Astrocyte (in vitro differentiated cells and primary cell): ENCODE data around the gene NLGN2. TPM values are rescaled to one million over a fixed set of nuclear protein-coding genes. Genes with fewer than 3 reads are reported as not detected.

ENCODE experiments used
- DNase-seq: peaks from one replicate; pipeline ENCODE4 v3.0.0-alpha.2; 2010; ENCODE audit warnings: low read depth
- FAIRE-seq: peaks from 2 replicates; lab custom pipeline; 2011; peaks lifted over from hg19 to GRCh38; lab: Jason Lieb, UNC
- H2AFZ ChIP-seq: 2 replicates; pipeline ENCODE4 v1.6.0; 2012; ENCODE audit warnings: low read depth, low read length, inconsistent platforms
- H3K27ac ChIP-seq: 2 replicates; pipeline ENCODE4 v1.5.1; 2011; ENCODE audit warnings: low read depth, low read length, inconsistent platforms
- H3K27me3 ChIP-seq: 2 replicates; pipeline ENCODE4 v1.6.0; 2011; ENCODE audit warnings: low read length, inconsistent platforms; ENCODE audit not compliant: insufficient read depth
- H3K36me3 ChIP-seq: 2 replicates; pipeline ENCODE4 v1.5.1; 2011; ENCODE audit warnings: low read length, inconsistent platforms; ENCODE audit not compliant: insufficient read depth
- H3K4me1 ChIP-seq: 2 replicates; pipeline ENCODE4 v1.5.1; 2011; ENCODE audit warnings: low read length, inconsistent platforms; ENCODE audit not compliant: insufficient read depth
- H3K4me2 ChIP-seq: 2 replicates; pipeline ENCODE4 v1.6.0; 2012; ENCODE audit warnings: low read length, inconsistent platforms
- H3K4me3 ChIP-seq: 2 replicates; pipeline ENCODE4 v1.5.1; 2011; ENCODE audit warnings: low read depth, mild to moderate bottlenecking, low read length, inconsistent platforms; ENCODE audit not compliant: insufficient read depth
- H3K79me2 ChIP-seq: 2 replicates; pipeline ENCODE4 v1.6.0; 2012; ENCODE audit warnings: mild to moderate bottlenecking, low read length, inconsistent platforms; ENCODE audit not compliant: insufficient read depth
- H3K9ac ChIP-seq: 2 replicates; pipeline ENCODE4 v1.6.0; 2012; ENCODE audit warnings: mild to moderate bottlenecking, low read length, inconsistent platforms
- H3K9me3 ChIP-seq: 2 replicates; pipeline ENCODE4 v1.5.1; 2012; ENCODE audit warnings: low read depth, mild to moderate bottlenecking, low read length, inconsistent platforms; ENCODE audit not compliant: insufficient read depth
- H4K20me1 ChIP-seq: 2 replicates; pipeline ENCODE4 v1.6.0; 2012; ENCODE audit warnings: low read length, inconsistent platforms; ENCODE audit not compliant: insufficient read depth
- H3K27ac Mint-ChIP-seq: one replicate; pipeline ENCODE4 v1.8.0; 2021; ENCODE audit warnings: mild to moderate bottlenecking, mixed read lengths; ENCODE audit not compliant: unreplicated experiment
- H3K27me3 Mint-ChIP-seq: one replicate; pipeline ENCODE4 v1.8.0; 2021; ENCODE audit warnings: low read depth, mixed read lengths; ENCODE audit not compliant: unreplicated experiment
- H3K36me3 Mint-ChIP-seq: one replicate; pipeline ENCODE4 v1.8.0; 2021; ENCODE audit warnings: low read depth, mixed read lengths; ENCODE audit not compliant: unreplicated experiment
- H3K4me1 Mint-ChIP-seq: one replicate; pipeline ENCODE4 v1.8.0; 2021; ENCODE audit warnings: low read depth, mixed read lengths; ENCODE audit not compliant: unreplicated experiment
- H3K4me3 Mint-ChIP-seq: one replicate; pipeline ENCODE4 v1.8.0; 2021; ENCODE audit warnings: mild to moderate bottlenecking, moderate library complexity, mixed read lengths; ENCODE audit not compliant: unreplicated experiment
- H3K9me3 Mint-ChIP-seq: one replicate; pipeline ENCODE4 v1.8.0; 2021; ENCODE audit warnings: mild to moderate bottlenecking, mixed read lengths; ENCODE audit not compliant: unreplicated experiment
- CTCF ChIP-seq: IDR thresholded peaks from 2 replicates; pipeline ENCODE4 v1.5.1; 2011; ENCODE audit warnings: low read depth, mild to moderate bottlenecking, inconsistent platforms, low read length, moderate library complexity; ENCODE audit not compliant: insufficient read depth
- EZH2 ChIP-seq: IDR thresholded peaks from 2 replicates; pipeline ENCODE4 v1.6.1; 2012; ENCODE audit warnings: mild to moderate bottlenecking, low read length, inconsistent platforms; ENCODE audit not compliant: insufficient read depth
- total RNA-seq: library from RNA; stranded (reverse); gene quantifications from 2 replicates; pipeline ENCODE4 v1.2.1, GENCODE V29; 2021

The NLGN2 gene
- total RNA-seq, 1 donor from 2014 or later, result 77.3 TPM

- peak; percentile 98 for DNase-seq
- Histone ChIP-seq H3K27me3 (no peaks in the 10 kb centered on the region), H3K9me3 (no peaks in the 10 kb centered on the region), H2AFZ (peak within 1 kb of the TSS; percentile 75), H3K36me3 (no peaks in the 10 kb centered on the region), H3K9ac (peak within 1 kb of the TSS; percentile 84), H3K79me2 (peaks cover 24% of the 10 kb centered on the region), H3K4me3 (peak within 1 kb of the TSS; percentile 72), H3K4me1 (peaks cover 13% of the 10 kb centered on the region), H4K20me1 (peaks cover 20% of the 10 kb centered on the region), H3K27ac (peak within 1 kb of the TSS; percentile 53), H3K4me2 (peak within 1 kb of the TSS; percentile 97)
- H3K27me3 Mint-ChIP-seq, result no peaks in the 10 kb centered on the region
- H3K4me3 Mint-ChIP-seq, result peak within 1 kb of the TSS; percentile 90
- peaks cover 18% of the 10 kb centered on the region for H3K4me1 Mint-ChIP-seq
- peak; percentile 74 for FAIRE-seq
- H3K9me3 Mint-ChIP-seq, result no peaks in the 10 kb centered on the region
- H3K36me3 Mint-ChIP-seq, result peaks cover 7% of the 10 kb centered on the region
- peak within 1 kb of the TSS; percentile 83 for H3K27ac Mint-ChIP-seq
- TF ChIP-seq CTCF, result no peak
Observed at GRCh38 chr17:7403977-7404736, 3.5 kb upstream of the NLGN2 start, which contains the start of gene TMEM256. TMEM256 (minus strand) TSS chr17:7404097; CDS start chr17:7404084, 13 bp downstream.

- H3K4me1 ChIP-seq, result peaks cover 13% of the 10 kb centered on the region
- no peak for TF ChIP-seq EZH2
- no peak for TF ChIP-seq CTCF
- peaks cover 18% of the 10 kb centered on the region for H3K4me1 Mint-ChIP-seq
- H3K36me3 ChIP-seq, result peaks cover 3% of the 10 kb centered on the region
- peak overlapping the region; percentile 84 for H3K9ac ChIP-seq
- FAIRE-seq (no peak), DNase-seq (no peak)
- peak overlapping the region; percentile 90 for H3K4me3 Mint-ChIP-seq
- H2AFZ ChIP-seq, result peak overlapping the region; percentile 75
- H4K20me1 ChIP-seq, result peaks cover 20% of the 10 kb centered on the region
- H3K27me3 Mint-ChIP-seq, result no peaks in the 10 kb centered on the region
- H3K36me3 Mint-ChIP-seq, result peaks cover 10% of the 10 kb centered on the region
- H3K9me3 Mint-ChIP-seq, result no peaks in the 10 kb centered on the region
- peak overlapping the region; percentile 97 for H3K4me2 ChIP-seq
- H3K9me3 ChIP-seq, result no peaks in the 10 kb centered on the region
- H3K27ac ChIP-seq, result peak overlapping the region; percentile 14
- peak overlapping the region; percentile 83 for H3K27ac Mint-ChIP-seq
- H3K4me3 ChIP-seq, result peak overlapping the region; percentile 72
- no peaks in the 10 kb centered on the region for H3K27me3 ChIP-seq
- peaks cover 24% of the 10 kb centered on the region for H3K79me2 ChIP-seq
Observed at GRCh38 chr17:7404737-7405349, 2.8 kb upstream of the NLGN2 start.
